ENCODE data around the gene GP1BB.

DNA sequence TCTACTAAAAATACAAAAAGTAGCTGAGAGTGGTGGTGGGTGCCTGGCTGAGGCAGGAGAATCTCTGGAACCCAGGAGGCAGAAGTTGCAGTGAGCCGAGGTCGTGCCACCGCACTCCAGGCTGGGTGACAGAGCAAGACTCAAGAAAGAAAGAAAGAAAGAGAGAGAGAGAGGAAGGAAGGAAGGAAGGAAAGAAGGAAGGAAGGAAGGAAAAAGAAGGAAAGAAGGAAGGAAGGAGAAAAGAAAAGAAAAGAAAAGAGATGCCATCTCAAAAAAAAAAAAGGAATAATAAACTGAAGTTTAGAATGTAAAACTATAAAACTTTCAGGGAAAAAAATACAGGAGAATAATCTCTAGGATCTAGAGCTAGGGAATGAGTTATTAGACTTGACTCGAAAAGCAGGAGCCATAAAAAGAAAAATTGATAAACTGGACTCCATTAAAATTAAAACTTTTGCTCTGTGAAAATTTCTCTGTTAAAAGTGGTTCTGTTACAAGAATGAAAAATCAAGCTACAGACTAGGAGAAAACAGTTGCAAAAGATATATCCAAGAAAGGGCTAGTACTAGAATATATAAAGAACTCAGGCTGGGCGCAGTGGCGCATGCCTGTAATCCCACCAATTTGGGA is 22.4 kb upstream of the GP1BB start:
- TF ChIP-seq, protein P1, sequence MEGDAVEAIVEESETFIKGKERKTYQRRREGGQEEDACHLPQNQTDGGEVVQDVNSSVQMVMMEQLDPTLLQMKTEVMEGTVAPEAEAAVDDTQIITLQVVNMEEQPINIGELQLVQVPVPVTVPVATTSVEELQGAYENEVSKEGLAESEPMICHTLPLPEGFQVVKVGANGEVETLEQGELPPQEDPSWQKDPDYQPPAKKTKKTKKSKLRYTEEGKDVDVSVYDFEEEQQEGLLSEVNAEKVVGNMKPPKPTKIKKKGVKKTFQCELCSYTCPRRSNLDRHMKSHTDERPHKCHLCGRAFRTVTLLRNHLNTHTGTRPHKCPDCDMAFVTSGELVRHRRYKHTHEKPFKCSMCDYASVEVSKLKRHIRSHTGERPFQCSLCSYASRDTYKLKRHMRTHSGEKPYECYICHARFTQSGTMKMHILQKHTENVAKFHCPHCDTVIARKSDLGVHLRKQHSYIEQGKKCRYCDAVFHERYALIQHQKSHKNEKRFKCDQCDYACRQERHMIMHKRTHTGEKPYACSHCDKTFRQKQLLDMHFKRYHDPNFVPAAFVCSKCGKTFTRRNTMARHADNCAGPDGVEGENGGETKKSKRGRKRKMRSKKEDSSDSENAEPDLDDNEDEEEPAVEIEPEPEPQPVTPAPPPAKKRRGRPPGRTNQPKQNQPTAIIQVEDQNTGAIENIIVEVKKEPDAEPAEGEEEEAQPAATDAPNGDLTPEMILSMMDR (IDR thresholded peaks at IDR 0.05), result no peak
- no peak for TF ChIP-seq POLR2A (IDR thresholded peaks at IDR 0.05)
